Osteocyte (in vitro differentiated cells): ENCODE measurements around the gene APBA1. TPM values are rescaled to one million over a fixed set of nuclear protein-coding genes. Genes with fewer than 3 reads are reported as not detected.

Experiments
- DNase-seq: peaks from one replicate; pipeline ENCODE4 v3.0.0; 2021; ENCODE audit warnings: mixed read lengths; ENCODE audit not compliant: unreplicated experiment; ENCODE audit errors: extremely low spot score
- H3K27ac Mint-ChIP-seq: one replicate; pipeline ENCODE4 v1.8.0; 2021; ENCODE audit warnings: mild to moderate bottlenecking, mixed read lengths; ENCODE audit not compliant: unreplicated experiment
- H3K27me3 Mint-ChIP-seq: one replicate; pipeline ENCODE4 v1.8.0; 2021; ENCODE audit warnings: mixed read lengths; ENCODE audit not compliant: unreplicated experiment
- H3K36me3 Mint-ChIP-seq: one replicate; pipeline ENCODE4 v1.8.0; 2021; ENCODE audit warnings: mixed read lengths; ENCODE audit not compliant: unreplicated experiment
- H3K4me1 Mint-ChIP-seq: one replicate; pipeline ENCODE4 v1.8.0; 2021; ENCODE audit warnings: mixed read lengths; ENCODE audit not compliant: unreplicated experiment
- H3K4me3 Mint-ChIP-seq: one replicate; pipeline ENCODE4 v1.8.0; 2021; ENCODE audit warnings: mild to moderate bottlenecking, moderate library complexity, mixed read lengths; ENCODE audit not compliant: unreplicated experiment
- H3K9me3 Mint-ChIP-seq: one replicate; pipeline ENCODE4 v1.8.0; 2021; ENCODE audit warnings: mixed read lengths; ENCODE audit not compliant: unreplicated experiment
- total RNA-seq: library from RNA; stranded (reverse); gene quantifications from 2 replicates; pipeline ENCODE4 v1.2.1, GENCODE V29; 2021
- TF ChIP-seq, protein P1 (sequence below): fragments of 200-600 bp; sonication (generic); IDR thresholded peaks from 2 replicates; pipeline ENCODE4 v1.5.0; 2021; ENCODE audit warnings: antibody characterized with exemption, mild to moderate bottlenecking, moderate library complexity

APBA1 gene
- total RNA-seq, 1 donor from 2014 or later, result 5.2 TPM

DNA sequence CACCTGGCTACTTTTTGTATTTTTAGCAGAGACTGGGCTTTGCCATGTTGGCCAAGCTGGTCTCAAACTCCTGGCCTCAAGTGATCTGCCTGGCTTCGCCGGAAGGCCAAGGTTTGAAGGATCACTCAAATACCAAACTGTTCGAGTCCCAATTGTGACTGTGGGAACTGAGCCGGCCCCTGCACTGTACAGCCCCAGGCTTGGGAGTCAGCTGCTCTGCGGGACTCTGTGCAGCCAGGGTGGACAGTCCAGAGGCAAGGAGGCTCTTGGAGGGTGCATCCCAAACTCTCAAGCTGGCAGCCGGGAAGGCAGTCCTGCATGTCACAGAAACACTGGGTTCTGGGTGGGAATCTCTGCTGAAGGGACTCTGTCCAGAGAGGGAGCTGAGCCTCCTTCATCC is 238.2 kb downstream of the APBA1 start:
- H3K4me3 Mint-ChIP-seq, result no peak overlapping the region
- peaks cover 5% of the 10 kb centered on the region for H3K36me3 Mint-ChIP-seq
- no peak for DNase-seq
- TF ChIP-seq, protein P1, sequence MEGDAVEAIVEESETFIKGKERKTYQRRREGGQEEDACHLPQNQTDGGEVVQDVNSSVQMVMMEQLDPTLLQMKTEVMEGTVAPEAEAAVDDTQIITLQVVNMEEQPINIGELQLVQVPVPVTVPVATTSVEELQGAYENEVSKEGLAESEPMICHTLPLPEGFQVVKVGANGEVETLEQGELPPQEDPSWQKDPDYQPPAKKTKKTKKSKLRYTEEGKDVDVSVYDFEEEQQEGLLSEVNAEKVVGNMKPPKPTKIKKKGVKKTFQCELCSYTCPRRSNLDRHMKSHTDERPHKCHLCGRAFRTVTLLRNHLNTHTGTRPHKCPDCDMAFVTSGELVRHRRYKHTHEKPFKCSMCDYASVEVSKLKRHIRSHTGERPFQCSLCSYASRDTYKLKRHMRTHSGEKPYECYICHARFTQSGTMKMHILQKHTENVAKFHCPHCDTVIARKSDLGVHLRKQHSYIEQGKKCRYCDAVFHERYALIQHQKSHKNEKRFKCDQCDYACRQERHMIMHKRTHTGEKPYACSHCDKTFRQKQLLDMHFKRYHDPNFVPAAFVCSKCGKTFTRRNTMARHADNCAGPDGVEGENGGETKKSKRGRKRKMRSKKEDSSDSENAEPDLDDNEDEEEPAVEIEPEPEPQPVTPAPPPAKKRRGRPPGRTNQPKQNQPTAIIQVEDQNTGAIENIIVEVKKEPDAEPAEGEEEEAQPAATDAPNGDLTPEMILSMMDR, result no peak
- no peak overlapping the region for H3K27ac Mint-ChIP-seq
- peaks cover 9% of the 10 kb centered on the region for H3K9me3 Mint-ChIP-seq
- no peaks in the 10 kb centered on the region for H3K27me3 Mint-ChIP-seq
- no peaks in the 10 kb centered on the region for H3K4me1 Mint-ChIP-seq

DNA sequence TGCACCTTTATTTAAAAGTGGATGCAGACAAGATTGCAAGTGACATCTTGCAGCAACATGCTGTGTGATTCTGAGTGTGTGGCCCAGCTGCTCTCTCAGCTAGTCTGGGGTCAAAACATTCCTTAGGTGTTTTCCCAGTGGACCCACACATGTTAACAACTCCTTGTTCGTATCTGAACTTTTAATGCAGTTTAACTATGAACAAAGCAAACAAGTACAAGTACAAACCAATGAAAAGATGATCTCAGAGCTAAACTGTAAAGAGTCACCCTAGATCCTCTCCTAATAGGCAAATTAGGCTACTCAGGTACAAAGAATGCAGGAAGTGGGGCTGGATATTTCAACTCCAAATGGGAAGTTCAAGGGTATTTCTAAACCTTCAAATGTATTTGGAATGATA is 238.8 kb downstream of the APBA1 start:
- Mint-ChIP-seq H3K9me3 (peaks cover 9% of the 10 kb centered on the region), H3K4me1 (no peaks in the 10 kb centered on the region), H3K36me3 (peaks cover 5% of the 10 kb centered on the region), H3K27me3 (no peaks in the 10 kb centered on the region), H3K4me3 (no peak overlapping the region), H3K27ac (no peak overlapping the region)
- no peak for DNase-seq
- TF ChIP-seq, protein P1, result no peak

DNA sequence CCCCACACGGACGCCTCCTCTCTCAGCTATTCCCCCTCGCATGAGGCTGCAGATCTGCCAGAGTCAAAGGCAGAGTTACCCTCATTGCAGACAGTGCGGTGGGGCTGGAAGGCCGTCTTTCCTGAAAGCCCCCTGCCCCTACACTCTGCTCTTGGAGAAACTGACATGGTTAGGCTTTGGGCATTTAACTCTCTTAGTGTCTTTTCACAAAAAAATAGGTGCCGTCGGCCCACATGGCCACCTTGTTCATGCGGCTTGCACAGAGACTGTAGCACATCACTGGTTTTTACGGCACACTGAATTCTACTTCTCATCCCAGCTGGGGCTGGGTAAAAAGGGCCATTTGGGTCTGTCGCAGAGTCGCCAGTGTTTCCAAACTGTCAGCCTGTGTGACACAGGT is 239.5 kb downstream of the APBA1 start:
- Mint-ChIP-seq H3K36me3 (peaks cover 5% of the 10 kb centered on the region), H3K4me3 (no peak overlapping the region), H3K27me3 (no peaks in the 10 kb centered on the region)

DNA sequence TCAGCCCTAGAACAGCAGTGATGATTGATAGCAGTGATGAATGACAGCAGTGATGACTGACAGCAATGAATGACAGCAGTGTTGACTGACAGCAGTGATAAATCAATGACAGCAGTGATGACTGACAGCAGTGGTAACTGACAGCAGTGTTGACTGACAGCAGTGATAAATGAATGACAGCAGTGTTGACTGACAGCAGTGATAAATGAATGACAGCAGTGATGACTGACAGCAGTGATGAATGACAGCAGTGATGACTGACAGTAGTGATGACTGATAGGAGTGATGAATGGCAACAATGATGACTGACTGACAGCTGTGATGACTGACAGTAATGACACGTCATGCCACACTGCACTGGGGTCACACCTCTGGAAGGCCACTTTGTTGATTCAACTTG is 240.4 kb downstream of the APBA1 start:
- peaks cover 9% of the 10 kb centered on the region for H3K9me3 Mint-ChIP-seq
- no peak overlapping the region for H3K27ac Mint-ChIP-seq
- H3K4me1 Mint-ChIP-seq, result no peaks in the 10 kb centered on the region
- DNase-seq, result no peak
- no peak overlapping the region for H3K4me3 Mint-ChIP-seq
- H3K27me3 Mint-ChIP-seq, result no peaks in the 10 kb centered on the region
- H3K36me3 Mint-ChIP-seq, result peaks cover 5% of the 10 kb centered on the region
- TF ChIP-seq, protein P1, result no peak

More for the DNA sequence above, 239.5 kb downstream of the APBA1 start:
- TF ChIP-seq, protein P1, result no peak
- H3K4me1 Mint-ChIP-seq, result no peaks in the 10 kb centered on the region
- no peak for DNase-seq
- no peak overlapping the region for H3K27ac Mint-ChIP-seq
- peaks cover 9% of the 10 kb centered on the region for H3K9me3 Mint-ChIP-seq

DNA sequence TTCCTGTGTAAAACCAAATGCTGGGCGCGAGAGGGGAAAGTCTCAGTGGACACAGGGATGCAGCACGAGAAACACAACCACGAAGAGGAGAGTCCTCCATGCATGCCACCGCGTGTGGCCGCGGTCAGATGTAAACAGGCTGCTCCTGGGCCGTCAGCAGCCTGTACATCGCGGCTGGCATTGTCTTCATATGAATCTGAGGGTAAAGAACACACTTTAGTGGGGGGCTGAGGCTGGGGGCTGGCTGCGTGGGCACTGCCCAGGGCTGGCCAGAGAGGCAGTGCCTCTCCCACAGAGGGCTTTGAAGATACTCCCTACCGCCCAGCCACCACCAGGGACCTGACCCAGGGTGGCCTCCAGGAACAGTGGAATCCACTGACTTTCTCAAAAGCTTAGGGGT is 241.0 kb downstream of the APBA1 start:
- Mint-ChIP-seq H3K27ac (no peak overlapping the region), H3K36me3 (peaks cover 5% of the 10 kb centered on the region), H3K9me3 (peaks cover 9% of the 10 kb centered on the region), H3K4me3 (no peak overlapping the region), H3K27me3 (no peaks in the 10 kb centered on the region), H3K4me1 (no peaks in the 10 kb centered on the region)
- TF ChIP-seq, protein P1, result no peak
- DNase-seq, result no peak
